Measurements from ENCODE around the gene MYH9.
"Not testable (repeated sequence)": the region's sequence is repeated elsewhere in the genome, so short reads cannot be mapped to it uniquely, and the experiment has no call there.

MYH9 gene

DNA sequence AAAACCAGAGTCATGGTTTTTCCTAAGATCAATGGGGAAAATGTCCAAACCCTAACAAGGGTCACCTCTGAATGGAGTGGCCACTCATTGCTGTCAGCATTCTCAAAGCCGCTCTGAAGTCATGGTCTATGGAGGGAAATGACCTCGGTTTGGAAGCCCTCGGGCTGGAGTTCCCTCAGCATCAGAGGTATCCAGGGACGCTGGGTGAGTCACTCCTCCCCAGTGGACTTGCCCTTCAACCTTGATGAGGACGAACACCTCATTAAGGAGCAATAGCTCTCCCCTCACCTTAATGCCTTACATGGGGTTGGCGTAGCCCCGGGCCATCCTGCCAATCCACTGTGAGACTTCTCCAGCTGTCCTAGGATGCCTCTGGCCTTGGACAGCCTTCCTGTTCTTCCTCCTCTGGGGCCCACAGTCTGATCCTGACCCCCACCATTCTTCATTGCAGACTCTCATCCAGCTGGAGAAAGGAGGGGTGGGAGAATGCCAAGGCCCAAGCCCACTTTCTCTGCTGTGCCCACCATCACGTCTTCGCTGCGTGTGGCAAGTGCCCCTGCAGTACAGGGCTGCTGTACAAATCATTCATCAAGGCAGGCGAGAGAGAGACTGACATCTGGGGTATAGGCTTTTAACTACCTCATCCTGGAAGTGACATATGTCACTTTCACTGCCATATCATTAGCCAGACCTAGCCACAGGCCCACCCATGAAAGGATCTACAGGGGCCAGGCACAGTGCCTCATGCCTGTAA lies 25.4 kb upstream of the MYH9 start:
- DNase-seq (ENCODE audit: low spot score): peak; percentile 31

DNA sequence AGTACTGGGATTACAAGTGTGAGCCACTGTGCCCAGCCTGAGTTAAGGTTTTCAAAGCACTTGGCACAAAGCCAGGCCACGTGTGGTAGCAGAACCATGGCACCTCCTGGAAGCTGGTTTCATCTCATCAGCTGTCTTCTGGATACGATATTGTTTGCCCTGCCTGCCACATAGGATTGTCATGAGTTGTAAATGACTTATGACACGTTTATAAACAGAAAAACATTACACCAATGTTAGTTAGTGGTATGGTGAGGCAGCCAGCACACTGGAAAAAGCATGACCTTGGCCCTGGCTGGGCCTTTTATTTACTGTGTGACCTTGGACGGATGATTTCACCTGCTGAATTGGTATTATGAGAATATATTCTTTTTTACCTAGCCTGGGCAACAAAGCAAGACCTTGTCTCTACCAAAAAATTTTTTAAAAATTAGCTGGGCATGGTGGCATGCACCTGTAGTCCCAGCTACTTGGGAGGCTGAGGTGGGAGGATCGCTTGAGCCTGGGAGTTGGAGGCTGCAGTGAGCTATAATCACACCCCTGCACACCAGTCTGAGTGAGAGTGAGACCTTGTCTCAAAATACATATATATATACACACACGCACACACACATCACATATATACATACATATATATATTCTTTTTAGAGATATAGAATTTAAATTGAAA lies 24.0 kb upstream of the MYH9 start:
- no peak for DNase-seq (ENCODE audit: low spot score)

DNA sequence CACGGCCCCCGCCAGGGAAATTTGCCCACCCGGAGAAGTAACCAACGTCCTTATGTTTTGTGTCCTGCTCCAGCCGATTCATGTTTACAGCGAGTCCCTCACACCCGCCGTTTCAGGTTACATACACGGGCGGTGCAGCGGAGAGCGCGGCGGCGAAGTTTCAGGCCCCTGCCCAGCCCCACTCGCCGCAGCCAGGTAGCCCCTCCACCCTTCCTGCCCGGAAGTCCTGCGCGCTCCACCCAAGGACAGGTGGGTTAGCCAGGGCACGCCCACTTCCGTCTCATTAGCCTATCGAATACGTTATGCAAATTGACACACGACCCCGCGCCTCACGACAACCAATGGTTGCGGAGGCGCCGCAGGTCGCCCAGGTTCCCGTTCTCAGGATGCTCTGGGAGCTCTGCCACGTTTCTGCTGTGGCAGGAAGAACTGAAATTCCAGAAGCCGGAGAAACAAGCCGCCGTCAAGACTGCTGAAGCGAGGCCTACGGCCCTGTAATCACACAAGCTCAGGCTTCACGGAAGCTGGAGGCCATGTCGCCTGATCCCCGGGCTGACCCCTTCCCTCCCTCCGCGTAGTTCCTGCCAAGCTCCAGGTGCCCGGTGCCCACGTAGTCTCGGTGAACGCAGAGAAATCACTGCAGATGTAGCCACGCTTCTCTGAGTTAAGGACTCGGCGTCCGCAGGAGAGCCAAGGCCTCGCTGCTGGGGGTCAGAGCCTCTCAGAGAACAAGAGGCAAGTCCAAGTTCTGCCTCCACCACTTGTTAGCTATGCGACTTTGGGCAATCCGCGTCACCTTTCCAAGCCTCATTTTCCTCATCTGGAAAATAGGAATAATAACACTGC lies 22.4 kb upstream of the MYH9 start:
- DNase-seq (ENCODE audit: low spot score): no peak

DNA sequence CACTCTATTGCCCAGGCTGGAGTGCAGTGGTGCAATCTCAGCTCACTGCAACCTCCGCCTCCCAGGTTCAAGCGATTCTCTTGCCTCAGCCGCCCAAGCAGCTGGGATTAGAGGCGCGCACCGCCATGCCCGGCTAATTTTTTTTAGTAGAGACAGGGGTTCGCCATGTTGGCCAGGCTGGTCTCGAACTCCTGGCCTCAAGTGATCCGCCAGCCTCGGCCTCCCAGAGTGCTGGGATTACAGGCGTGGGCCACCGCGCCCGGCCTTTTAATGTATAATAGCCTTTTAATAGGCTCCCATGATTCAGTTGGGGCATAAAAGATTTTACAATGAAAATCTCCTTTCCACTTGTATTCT lies 21.8 kb upstream of the MYH9 start:
- DNase-seq (ENCODE audit: low spot score): not testable (repeated sequence)

DNA sequence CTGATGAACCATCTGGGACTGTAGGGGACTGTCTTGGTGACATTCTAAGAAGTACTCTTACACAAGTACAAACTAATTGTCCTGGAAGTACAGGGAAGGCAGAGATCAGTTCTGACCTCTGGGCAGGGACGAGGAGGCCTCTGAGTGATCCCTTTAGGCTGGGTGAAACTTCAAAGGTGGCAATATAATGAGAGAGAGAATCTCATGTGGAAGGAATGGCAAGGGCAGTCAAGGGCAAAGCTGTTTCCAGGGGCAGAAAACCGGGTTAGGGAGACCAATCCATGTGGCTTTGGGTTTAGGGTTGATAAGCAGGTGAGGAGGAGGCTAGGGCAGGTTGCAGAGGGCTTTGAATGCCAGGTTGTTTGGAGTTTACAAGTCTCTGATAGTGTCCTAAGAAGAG lies 21.3 kb upstream of the MYH9 start:
- DNase-seq (ENCODE audit: low spot score): no peak

DNA sequence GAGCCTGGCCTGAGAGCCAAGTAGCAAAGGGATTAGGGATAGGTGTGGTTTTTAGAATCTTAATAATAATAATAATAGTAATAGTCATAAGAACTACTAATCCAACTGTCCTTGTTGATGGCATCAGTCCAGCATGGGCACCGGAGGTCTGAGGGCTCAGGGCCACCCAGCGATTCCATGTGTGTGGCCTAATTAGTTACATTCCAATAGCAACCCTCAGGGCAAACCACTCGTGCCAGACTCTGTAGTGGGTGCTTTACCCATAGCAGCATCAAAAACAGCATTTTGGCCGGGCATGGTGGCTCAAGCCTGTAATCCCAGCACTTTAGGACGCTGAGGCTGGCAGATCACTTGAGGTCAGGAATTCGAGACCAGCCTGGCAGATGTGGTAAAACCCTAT lies 19.0 kb upstream of the MYH9 start:
- DNase-seq (ENCODE audit: low spot score): no peak

DNA sequence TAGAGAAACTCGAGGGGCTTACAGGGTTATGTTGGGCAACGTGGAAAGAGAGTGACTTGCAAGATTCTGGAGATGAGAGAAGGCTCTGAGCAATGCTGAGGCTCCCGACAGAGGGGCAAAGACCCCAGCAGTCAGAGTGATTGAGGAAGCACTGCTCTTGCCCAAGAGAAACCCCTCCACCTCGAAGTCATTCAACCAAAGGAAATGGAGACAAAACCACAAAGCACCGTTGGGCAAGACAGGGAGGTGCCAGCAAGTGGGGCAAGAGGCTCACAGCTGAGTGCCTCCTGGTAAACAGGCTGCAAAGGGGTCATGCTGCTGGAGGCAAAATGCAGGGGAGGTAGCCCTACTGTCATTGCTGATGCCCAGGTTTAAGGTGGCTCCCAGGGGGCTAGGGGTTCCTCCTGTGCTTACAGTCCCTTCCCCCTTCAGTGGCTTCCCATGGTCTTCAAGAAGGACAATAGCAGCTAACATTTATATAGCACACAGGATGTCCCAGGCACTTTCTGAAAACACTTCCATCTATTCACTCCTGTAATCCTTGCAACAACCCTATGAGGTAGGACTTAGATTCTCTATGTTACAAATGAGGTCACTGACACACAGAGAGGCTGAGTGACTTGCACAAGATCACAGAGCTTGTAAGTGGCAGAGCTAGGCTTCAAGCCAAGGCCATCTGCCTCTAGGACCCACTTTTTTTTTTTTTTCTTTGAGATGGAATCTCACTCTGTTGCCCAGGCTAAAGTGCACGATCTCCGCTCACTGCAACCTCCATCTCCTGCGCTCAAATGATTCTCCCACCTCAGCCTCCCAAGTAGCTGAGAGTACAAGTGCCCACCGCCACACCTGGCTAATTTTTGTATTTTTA lies 18.1 kb upstream of the MYH9 start:
- DNase-seq (ENCODE audit: low spot score): no peak

DNA sequence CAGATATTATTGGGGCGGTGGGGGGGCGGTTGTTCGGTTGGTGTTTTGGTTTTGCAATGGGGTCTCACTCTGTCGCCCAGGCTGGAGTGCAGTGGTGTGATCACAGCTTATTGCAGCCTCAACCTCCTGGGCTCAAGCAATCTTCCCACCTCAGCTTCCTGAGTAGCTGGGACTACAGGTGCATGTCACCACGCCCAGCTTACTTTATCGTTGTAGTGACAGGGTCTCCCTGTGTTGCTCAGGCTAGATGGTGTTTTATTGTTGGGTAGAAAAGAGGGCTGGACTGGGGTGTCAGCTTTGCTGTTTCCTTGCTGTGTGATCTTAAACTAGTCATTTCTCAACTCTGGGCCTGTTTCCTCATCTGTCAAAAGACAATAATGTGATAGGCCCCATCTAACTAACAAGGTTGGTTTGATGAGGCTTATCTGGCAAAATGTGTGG lies 17.5 kb upstream of the MYH9 start:
- no peak for DNase-seq (ENCODE audit: low spot score)

DNA sequence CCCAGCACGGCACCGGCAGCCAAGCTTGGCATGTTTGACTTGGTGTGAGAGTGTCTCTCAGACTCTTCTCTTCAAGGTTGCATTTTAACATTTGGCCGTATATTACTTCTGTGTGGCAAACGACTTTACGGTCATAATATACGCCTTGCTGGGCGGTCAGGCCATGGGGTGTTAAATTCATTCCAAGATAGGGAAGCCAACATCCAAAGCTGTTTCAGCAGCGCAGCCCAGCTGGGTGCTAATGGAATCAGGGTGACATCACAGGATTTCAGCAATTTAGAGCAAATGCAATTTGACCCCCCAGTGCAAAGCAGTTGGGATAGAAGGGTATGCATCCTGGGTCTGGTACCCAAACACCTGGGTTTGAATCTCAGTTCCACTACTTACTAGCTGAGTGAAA lies 16.7 kb upstream of the MYH9 start:
- DNase-seq (ENCODE audit: low spot score): no peak

DNA sequence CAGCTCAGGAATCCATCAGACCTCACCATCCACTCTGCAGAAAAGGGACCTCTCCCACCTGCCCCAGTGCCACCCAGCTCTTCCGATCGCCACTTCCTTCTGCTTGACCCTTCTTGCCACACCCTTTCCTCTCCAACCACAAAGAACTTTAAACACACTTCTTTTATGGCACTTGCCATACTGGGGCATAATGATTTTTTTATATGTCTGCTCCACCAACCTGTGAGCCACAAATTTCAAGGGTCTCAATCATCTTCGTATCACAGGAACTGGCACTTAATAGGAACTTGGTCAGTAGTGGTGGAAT lies 11.7 kb upstream of the MYH9 start:
- DNase-seq (ENCODE audit: low spot score): no peak

DNA sequence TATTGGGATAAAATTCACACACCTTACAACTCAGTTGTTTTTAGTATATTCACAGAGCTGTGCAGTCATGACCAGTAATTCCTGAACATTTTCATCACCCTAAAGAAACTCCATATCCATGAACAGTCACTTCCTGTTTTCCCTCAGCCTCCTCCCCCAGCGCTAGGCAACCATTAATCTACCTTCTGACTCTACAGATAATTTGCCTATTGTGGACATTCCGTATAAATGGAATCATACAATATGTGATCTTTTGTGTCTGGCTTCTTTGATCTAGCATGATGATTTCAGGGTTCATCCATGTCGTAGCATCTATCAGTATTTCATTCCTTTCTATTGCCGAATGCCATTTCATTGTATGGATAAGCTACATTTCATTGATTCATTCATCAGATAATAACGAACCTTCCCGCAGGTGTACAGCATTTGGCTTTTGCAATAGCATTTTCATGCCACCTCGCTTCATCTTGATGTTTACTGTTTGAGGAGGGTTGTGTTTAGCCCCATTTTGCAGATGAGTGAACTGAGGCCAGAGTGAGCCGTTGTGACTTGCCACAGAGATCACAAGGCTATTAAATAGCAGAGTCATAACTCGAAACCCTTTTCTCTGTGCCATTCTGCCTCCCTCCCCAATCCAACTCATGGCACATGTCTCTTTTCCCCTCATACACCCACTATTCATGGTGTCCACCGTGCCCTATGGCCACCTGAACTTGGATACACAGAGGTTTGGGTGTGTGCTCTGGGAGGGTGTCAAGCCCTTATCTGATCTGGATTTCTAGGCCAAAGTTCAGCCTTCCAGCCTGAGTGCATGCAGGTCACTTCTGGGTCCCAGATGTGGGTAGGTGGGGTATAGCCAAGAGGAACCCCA lies 11.1 kb upstream of the MYH9 start:
- peak; percentile 83 for DNase-seq (ENCODE audit: low spot score)

DNA sequence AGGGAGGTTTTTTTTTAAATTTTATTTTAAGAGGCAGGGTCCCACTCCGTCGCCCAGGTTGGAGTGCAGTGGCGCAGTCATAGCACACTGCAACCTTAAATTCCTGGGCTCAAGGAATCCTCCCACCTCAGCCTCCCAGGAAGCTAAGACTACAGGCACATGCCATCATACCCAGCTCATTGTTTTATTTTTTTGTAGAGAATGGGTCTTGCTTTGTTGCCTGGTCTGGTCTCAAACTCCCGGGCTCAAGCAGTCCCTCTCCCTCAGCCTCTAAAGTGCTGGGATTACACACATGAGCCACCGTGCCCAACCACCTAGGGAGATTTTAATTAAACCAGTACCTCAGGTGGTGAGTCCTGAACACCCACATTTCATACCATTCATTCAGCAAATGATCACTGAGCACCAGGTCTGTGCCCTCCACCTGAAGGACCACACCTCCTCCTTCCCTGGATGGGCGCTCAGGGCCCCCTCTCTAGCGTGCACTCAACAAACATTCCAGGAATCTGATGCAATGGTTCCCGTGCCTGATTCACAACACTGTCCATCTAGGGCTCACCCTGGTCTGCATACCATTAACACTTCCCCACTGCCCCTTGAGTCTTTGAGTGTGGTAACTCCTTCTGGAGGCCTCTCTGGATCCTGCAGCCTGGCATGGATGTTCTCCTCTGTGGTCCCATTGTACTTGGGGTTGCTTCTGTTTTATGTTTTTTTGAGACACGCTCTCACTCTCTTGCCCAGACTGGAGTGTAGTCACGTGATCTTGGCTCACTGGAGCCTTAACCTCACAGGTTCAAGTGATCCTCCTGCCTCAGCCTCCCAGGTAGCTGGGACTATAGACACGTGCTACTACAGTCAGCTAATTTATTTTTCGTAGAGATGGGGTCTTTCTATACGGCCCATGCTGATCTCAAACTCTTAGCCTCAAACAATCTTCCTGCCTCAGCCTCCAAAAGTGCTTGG lies 9.6 kb upstream of the MYH9 start:
- no peak for DNase-seq (ENCODE audit: low spot score)

DNA sequence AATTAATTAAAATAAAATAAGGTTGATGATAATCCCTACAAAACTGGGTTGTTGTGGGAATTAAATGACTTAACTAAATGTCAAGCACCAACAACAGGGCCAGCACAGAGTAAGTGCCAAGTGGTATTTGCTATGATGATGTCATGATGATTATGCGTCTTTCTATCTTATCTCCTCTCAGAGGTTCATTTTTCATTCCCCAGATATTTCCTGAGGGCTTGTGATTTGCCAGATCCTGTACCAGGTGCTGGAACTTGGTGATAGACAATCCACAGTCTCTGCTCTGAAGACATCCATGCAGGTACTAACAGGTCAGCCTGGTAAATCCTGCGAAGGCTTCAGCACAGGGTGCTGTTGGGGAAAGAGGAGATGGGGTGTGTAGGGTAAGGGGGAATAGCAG lies 8.1 kb upstream of the MYH9 start:
- DNase-seq (ENCODE audit: low spot score): no peak

DNA sequence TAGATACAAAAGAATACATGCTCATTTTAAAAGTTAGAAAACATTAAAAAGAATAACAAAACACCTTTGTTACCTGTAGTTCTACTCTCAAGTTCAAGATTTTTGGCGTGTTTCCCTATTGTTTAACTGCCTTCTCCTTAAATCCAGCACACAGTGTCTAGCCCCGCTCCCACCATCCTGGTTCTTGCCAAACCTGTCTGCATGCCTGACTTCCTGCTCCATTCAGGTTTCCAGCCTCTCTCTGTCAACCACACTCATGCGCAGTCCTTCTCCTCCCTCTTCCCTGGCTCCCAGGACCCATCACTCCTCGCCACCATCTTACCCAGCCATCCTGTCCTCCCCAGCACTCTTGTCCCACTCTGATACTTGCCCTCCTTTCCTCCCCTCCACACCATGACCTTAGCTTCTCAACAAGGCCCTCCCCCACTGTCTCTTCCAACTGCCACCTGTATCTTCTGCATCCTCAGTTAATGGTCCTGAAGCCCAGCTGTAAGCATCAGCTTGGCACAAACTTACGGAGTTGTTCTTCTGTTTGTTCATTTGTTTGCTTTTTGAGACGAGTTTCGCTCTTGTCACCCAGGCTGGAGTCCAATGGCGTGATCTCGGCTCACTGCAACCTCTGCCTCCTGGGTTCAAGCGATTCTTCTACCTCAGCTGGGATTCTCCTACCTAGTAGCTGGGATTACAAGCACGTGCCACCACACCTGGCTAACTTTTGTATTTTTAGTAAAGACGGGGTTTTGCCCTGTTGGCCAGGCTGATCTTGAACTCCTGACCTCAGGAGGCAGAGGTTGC lies 7.5 kb upstream of the MYH9 start:
- no peak for DNase-seq (ENCODE audit: low spot score)

DNA sequence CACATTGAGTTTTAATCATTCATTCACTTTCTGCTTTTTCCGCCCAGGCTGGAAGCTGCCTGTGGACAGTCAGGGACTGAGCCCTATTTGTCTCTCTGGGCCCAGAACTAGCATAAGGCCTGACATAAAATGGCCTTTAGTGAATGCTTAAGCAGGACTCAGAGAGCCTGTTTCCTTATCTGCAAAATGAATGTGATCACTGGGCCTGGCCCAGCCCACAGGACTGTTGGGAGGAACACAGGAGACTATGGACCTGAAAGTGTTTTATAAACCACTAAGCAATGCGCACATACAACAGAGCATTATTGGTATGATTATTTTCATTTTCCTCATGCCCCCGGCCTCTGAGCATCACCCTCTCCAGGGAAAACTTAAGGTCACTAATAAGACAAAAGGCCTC lies 3.9 kb upstream of the MYH9 start:
- no peak for DNase-seq (ENCODE audit: low spot score)

DNA sequence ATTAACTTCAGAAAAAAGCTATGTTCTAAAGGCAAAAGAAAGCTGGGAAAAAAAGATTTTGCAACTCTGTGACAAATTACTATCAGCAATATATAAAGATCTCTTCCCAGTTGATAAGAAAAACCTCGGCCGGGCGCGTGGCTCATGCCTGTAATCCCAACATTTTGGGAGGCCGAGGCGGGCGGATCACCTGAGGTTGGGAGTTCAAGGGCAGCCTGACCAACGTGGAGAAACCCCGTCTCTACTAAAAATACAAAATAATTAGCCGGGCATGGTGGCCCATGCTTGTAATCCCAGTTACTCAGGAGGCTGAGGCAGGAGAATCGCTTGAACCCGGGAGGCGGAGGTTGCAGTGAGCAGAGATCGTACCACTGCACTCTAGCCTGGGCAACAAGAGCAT lies 1.4 kb upstream of the MYH9 start:
- DNase-seq (ENCODE audit: low spot score): not testable (repeated sequence)

DNA sequence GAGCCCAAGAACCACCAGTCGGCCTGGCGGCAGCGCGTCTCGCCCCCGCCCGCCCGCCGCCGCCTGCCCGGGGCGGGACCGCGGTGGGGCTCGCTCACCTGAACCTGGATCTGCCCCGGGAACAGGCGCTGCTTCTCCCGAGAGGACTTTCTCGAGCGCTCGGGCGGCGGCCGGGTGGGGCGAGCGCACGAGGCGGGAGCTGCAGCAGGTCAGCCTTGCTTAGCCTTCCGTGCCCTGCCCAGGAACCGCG lies 133 bp downstream of the MYH9 start:
- no peak for DNase-seq (ENCODE audit: low spot score)

DNA sequence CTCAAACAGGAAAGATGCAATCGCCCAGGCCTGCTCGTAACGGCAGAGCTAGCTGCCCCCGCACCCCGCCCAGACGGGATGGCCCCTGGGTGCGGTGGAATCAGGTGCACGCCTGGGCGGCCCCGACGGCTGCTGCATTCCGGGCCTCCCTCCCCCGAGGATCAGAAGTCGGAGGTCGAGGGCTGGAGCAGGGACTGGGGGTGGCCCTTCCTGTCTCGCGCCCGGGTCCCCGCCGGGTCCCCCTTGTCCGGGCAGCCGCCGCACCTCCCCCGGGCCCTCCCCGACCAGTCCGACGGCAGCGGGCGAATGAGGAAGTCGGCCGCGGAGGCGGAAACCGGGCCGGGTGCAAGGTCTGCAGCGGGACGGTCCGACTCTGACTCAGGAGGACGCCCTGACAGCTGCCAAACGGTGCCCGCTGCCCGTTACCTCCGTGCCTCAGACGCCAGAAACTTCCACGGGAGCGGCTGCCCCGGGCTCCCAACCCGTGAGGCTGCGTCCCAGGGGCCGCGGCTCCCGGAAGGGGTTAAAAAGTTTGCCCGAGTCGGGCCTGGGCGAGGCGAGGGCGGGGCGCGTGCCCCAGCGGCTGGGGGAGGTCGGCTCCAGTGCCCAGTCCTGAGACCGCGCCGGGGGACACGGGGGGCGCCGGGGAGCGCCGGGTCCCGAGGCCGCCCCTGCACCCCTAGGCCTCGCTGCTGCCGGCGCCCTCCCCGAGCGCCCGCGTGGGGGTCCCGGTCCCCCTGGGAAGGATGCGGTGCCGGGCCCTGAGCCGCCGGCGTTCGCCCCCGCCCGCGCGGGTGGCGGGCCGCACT lies 663 bp downstream of the MYH9 start:
- no peak for DNase-seq (ENCODE audit: low spot score)
